ENCODE data around the gene PLEKHH2.

The PLEKHH2 gene

DNA sequence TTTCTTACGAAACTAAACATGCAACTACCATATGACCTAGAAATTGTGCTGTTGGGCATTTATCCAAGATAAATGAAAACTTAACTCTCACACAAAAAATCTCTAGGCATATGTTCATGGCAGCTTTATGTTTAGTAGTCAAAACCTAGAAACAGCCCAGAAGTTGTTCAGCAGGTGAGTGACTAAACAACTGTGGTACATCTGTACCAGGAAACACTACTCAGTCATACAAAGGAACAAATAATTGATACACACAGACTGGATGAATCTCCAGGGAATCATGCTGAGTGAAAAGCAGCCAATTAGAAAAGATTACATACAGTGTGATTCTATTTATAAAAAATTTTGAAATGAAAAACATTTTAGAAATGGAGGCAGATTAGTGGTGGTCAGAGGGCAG lies 166.1 kb downstream of the PLEKHH2 start:
- TF ChIP-seq CTCF (IDR thresholded peaks at IDR 0.05; ENCODE audit: insufficient read depth, low read depth, low read length, missing control alignments), result no peak
- DNase-seq (ENCODE audit: low read depth), result no peak
- H3K4me3 ChIP-seq (ENCODE audit: low read depth, low read length), result no peak overlapping the region

DNA sequence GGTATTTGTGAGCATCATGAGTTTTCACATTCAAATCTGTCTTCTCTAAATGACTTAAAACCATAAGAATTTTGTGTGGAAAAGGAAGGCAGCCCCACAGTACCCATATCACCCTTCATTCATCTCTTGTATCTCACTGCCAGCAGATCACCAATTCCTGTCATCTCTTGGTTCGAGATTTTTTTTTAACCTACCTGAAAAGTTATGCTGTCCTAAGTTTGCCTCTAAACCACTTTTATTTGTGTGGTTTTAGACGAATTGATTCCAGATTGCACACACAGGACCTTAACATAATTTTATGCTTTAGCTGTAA lies 169.6 kb downstream of the PLEKHH2 start:
- no peak for TF ChIP-seq CTCF (IDR thresholded peaks at IDR 0.05; ENCODE audit: insufficient read depth, low read depth, low read length, missing control alignments)
- no peak for DNase-seq (ENCODE audit: low read depth)
- H3K4me3 ChIP-seq (ENCODE audit: low read depth, low read length), result no peak overlapping the region

DNA sequence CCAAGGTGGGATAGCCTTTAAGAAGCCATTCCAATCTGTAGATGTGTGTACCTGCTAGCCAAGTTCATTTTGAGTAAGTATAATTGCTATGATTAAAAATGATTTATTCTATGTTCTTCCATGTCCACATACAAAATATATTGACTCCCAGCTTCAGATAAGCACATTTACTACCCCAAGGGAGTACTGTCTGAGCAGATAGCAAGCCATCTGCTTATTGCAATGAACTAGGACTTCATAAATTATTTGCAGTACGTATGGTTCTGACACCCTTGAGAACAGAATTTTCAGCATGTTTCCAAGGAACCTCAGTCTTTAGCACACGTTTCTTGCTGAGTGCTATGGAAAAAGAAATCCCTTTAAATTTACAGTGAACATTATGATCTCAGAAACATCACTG lies 173.4 kb downstream of the PLEKHH2 start:
- DNase-seq (ENCODE audit: low read depth), result no peak
- no peak overlapping the region for H3K4me3 ChIP-seq (ENCODE audit: low read depth, low read length)
- TF ChIP-seq CTCF (IDR thresholded peaks at IDR 0.05; ENCODE audit: insufficient read depth, low read depth, low read length, missing control alignments), result no peak

DNA sequence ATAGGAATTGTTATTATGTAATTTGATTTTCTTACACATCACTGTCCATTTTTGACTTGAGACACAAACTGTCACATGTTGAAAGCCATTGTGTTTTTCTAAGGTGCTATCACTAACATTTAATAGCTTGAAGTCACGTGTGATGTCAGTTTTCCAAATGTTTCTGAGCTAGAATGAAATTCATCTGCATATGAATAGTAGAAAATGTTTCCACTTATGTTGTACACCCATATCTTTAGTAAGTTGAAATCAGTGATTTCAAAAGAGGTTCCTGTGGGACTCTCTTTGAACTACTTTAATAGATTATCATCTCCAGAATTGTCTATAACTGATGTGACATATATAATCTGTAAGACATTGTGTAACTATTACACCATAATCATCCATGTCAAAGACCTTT lies 173.8 kb downstream of the PLEKHH2 start:
- H3K4me3 ChIP-seq (ENCODE audit: low read depth, low read length), result no peak overlapping the region
- no peak for TF ChIP-seq CTCF (IDR thresholded peaks at IDR 0.05; ENCODE audit: insufficient read depth, low read depth, low read length, missing control alignments)
- DNase-seq (ENCODE audit: low read depth), result no peak

- H3K4me3 ChIP-seq (ENCODE audit: low read depth, low read length), result no peak overlapping the region
- no peak for DNase-seq (ENCODE audit: low read depth)
- TF ChIP-seq CTCF (IDR thresholded peaks at IDR 0.05; ENCODE audit: insufficient read depth, low read depth, low read length, missing control alignments), result no peak
These were observed 174.9 kb downstream of the PLEKHH2 start for GRCh38 chr2:43812006-43812405.

DNA sequence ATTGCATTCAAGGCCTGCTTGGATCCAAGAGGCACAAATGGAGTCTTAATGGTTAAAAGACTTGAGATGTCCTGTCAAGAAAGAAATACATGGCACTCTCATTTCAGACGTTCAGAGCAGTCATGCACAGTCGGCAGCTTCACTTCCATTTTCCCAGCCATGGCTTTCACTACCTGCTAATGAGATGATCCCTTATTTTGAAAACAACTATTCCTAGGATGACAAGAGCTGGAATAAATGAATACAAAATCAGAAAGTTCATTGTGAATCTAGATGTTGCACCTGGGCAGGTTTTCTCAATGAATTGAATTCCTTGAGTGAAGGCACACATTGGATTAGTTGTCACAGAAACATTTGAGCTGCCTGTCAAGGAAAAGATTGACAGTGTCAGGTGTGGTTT lies 175.9 kb downstream of the PLEKHH2 start:
- H3K4me3 ChIP-seq (ENCODE audit: low read depth, low read length), result no peak overlapping the region
- no peak for TF ChIP-seq CTCF (IDR thresholded peaks at IDR 0.05; ENCODE audit: insufficient read depth, low read depth, low read length, missing control alignments)
- DNase-seq (ENCODE audit: low read depth), result no peak

DNA sequence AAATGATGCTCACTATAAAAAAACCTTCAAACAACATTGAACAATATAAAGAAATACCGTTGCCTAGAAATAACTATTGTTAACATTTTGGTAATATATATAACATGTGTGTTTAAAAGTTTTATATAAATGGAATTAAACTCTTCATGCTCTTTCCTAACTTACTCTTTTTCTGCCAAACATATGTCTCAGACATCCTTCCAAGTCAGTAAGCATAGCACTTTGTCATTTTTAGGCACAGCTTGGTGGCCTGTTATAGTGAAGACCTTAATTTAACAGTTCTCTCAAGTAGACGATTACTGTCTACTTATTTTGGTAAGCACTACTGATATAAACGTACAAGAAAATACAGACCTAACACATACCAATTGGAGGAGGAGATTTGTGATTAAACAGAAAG lies 177.7 kb downstream of the PLEKHH2 start:
- TF ChIP-seq CTCF (IDR thresholded peaks at IDR 0.05; ENCODE audit: insufficient read depth, low read depth, low read length, missing control alignments), result no peak
- no peak overlapping the region for H3K4me3 ChIP-seq (ENCODE audit: low read depth, low read length)
- no peak for DNase-seq (ENCODE audit: low read depth)
